WTC11 (cell line): ENCODE measurements around the gene OAS2. TPM values are rescaled to one million over a fixed set of nuclear protein-coding genes. Genes with fewer than 3 reads are reported as not detected.

Source experiments
- ATAC-seq: fragments of 200-7000 bp; cut with Tn5 transposase; 2 replicates; pipeline ENCODE4 v1.10.0; 2021; ENCODE audit warnings: mild to moderate bottlenecking, moderate library complexity
- CTCF ChIA-PET: fragments of 300-600 bp; sonication (Branson Sonifier 250); formaldehyde crosslinking; loops from one replicate; lab custom pipeline; 2021; ENCODE audit warnings: antibody characterized with exemption; lab: Charles Lee
- POLR2A ChIA-PET: fragments of 350-600 bp; sonication (Branson Sonifier 250); formaldehyde crosslinking; loops from one replicate; lab custom pipeline; 2021; ENCODE audit warnings: antibody characterized with exemption; lab: Charles Lee
- DNase-seq: peaks from one replicate; pipeline ENCODE4 v3.0.0; 2021; ENCODE audit warnings: low spot score
- H3K27ac Mint-ChIP-seq: 2 replicates; pipeline ENCODE4 v1.8.0; 2021; ENCODE audit warnings: mixed read lengths
- H3K27me3 Mint-ChIP-seq: 2 replicates; pipeline ENCODE4 v1.8.0; 2021; ENCODE audit warnings: low read depth, mild to moderate bottlenecking, moderate library complexity, mixed read lengths
- H3K36me3 Mint-ChIP-seq: 2 replicates; pipeline ENCODE4 v1.8.0; 2021; ENCODE audit warnings: mixed read lengths
- H3K4me1 Mint-ChIP-seq: 2 replicates; pipeline ENCODE4 v1.8.0; 2022; ENCODE audit warnings: mixed read lengths
- H3K4me3 Mint-ChIP-seq: 2 replicates; pipeline ENCODE4 v1.8.0; 2021; ENCODE audit warnings: mild to moderate bottlenecking, moderate library complexity, mixed read lengths
- H3K9me3 Mint-ChIP-seq: 2 replicates; pipeline ENCODE4 v1.8.0; 2021; ENCODE audit warnings: mixed read lengths
- ATF3 ChIP-seq: sonication (generic); formaldehyde crosslinking; conservative IDR thresholded peaks from 2 replicates; pipeline ENCODE4 v1.8.1; 2022; ENCODE audit warnings: mild to moderate bottlenecking, missing genetic modification reagents
- CTCF ChIP-seq: fragments of 200-600 bp; IDR thresholded peaks from 2 replicates; pipeline ENCODE4 v1.8.0; 2022; ENCODE audit warnings: antibody characterized with exemption
- FOXP1 ChIP-seq: sonication (generic); formaldehyde crosslinking; IDR thresholded peaks from 2 replicates; pipeline ENCODE4 v1.8.0; 2022; ENCODE audit warnings: missing genetic modification reagents, mild to moderate bottlenecking, moderate library complexity, borderline replicate concordance
- IRF2 ChIP-seq: sonication (generic); formaldehyde crosslinking; IDR thresholded peaks from 2 replicates; pipeline ENCODE4 v1.8.0; 2022; ENCODE audit warnings: low read depth, missing genetic modification reagents, borderline replicate concordance
- KAT7 ChIP-seq: sonication (generic); formaldehyde crosslinking; IDR thresholded peaks from 2 replicates; pipeline ENCODE4 v1.8.1; 2023; ENCODE audit warnings: missing genetic modification reagents, mild to moderate bottlenecking, borderline replicate concordance
- MAX ChIP-seq: sonication (generic); formaldehyde crosslinking; IDR thresholded peaks from 2 replicates; pipeline ENCODE4 v1.8.0; 2022; ENCODE audit warnings: mild to moderate bottlenecking, missing genetic modification reagents
- MLX ChIP-seq: sonication (generic); formaldehyde crosslinking; IDR thresholded peaks from 2 replicates; pipeline ENCODE4 v1.8.1; 2023; ENCODE audit warnings: mild to moderate bottlenecking, missing genetic modification reagents, moderate library complexity
- NFATC4 ChIP-seq: fragments of 250-450 bp; sonication (Bioruptor Pico); IDR thresholded peaks from 2 replicates; pipeline ENCODE4 v1.9.0; 2021; ENCODE audit warnings: mild to moderate bottlenecking
- NFE2L1 ChIP-seq: sonication (generic); formaldehyde crosslinking; IDR thresholded peaks from 2 replicates; pipeline ENCODE4 v1.8.1; 2023; ENCODE audit warnings: missing genetic modification reagents
- PREB ChIP-seq: sonication (generic); formaldehyde crosslinking; IDR thresholded peaks from 2 replicates; pipeline ENCODE4 v1.8.1; 2022; ENCODE audit warnings: mild to moderate bottlenecking, missing genetic modification reagents, moderate library complexity, borderline replicate concordance
- RORB ChIP-seq: fragments of 250-450 bp; sonication (Bioruptor Pico); IDR thresholded peaks from 2 replicates; pipeline ENCODE4 v1.9.0; 2021; ENCODE audit warnings: mild to moderate bottlenecking
- SOX15 ChIP-seq: fragments of 250-450 bp; sonication (Bioruptor Pico); IDR thresholded peaks from 2 replicates; pipeline ENCODE4 v1.9.0; 2021; ENCODE audit warnings: mild to moderate bottlenecking
- STAT6 ChIP-seq: sonication (generic); formaldehyde crosslinking; conservative IDR thresholded peaks from 2 replicates; pipeline ENCODE4 v1.8.1; 2023; ENCODE audit warnings: mild to moderate bottlenecking, low read depth, missing genetic modification reagents, moderate library complexity
- TCF7 ChIP-seq: sonication (generic); formaldehyde crosslinking; IDR thresholded peaks from 2 replicates; pipeline ENCODE4 v1.8.0; 2022; ENCODE audit warnings: mild to moderate bottlenecking, low read depth, missing genetic modification reagents, moderate library complexity
- ZMAT4 ChIP-seq: fragments of 250-450 bp; sonication (Bioruptor Pico); IDR thresholded peaks from 2 replicates; pipeline ENCODE4 v1.9.0; 2021; ENCODE audit warnings: mild to moderate bottlenecking
- ZNF121 ChIP-seq: sonication (generic); formaldehyde crosslinking; IDR thresholded peaks from 2 replicates; pipeline ENCODE4 v1.8.0; 2023; ENCODE audit warnings: missing genetic modification reagents
- ZNF396 ChIP-seq: fragments of 250-450 bp; sonication (Bioruptor Pico); IDR thresholded peaks from 2 replicates; pipeline ENCODE4 v1.8.0; 2021; ENCODE audit warnings: mild to moderate bottlenecking, moderate library complexity, borderline replicate concordance
- ZNF512 ChIP-seq: sonication (generic); formaldehyde crosslinking; IDR thresholded peaks from 2 replicates; pipeline ENCODE4 v1.8.1; 2022; ENCODE audit warnings: missing genetic modification reagents, borderline replicate concordance
- total RNA-seq: library from RNA; stranded (reverse); gene quantifications from 3 replicates; pipeline ENCODE4 v1.2.3, GENCODE V29; 2021

The OAS2 gene
- total RNA-seq, 1 experiment from 2014 or later = 0.28 TPM

GRCh38 chr12:112989806-112990205 is 11.5 kb downstream of the OAS2 start (continued):
- TF ChIP-seq ZNF396 (CRISPR knock-in tag) (no peak), IRF2 (CRISPR knock-in tag) (no peak), FOXP1 (CRISPR knock-in tag) (no peak), KAT7 (no peak), RORB (CRISPR knock-in tag) (no peak), NFATC4 (CRISPR knock-in tag) (no peak)

GRCh38 chr12:112992541-112993398 is 14.5 kb downstream of the OAS2 start:
- no peak overlapping the region for H3K27ac Mint-ChIP-seq
- peak; percentile 83 for DNase-seq
- no peak overlapping the region for H3K4me3 Mint-ChIP-seq
- POLR2A ChIA-PET = no interaction called here
- H3K4me1 Mint-ChIP-seq = peaks cover 16% of the 10 kb centered on the region
- TF ChIP-seq MAX = 0 out of 2 replicates have a peak, but pooled peaks have one; percentile 21
- TF ChIP-seq PREB = no peak
- peak; percentile 83 for TF ChIP-seq CTCF
- ATAC-seq = peak; percentile 87
- CTCF ChIA-PET = interaction anchor here (0.5 to 3.7 kb wide), 98 partner anchors 8 to 795 kb away, joined by 3 to 52 read pairs (median 4); partner anchors contain the start of genes CFAP73, DDX54, DTX1 and OAS1
- H3K36me3 Mint-ChIP-seq = 0 out of 2 replicates have a peak, but pooled peaks cover 4% of the 10 kb centered on the region
- H3K27me3 Mint-ChIP-seq = peaks cover 8% of the 10 kb centered on the region
- peaks cover 28% of the 10 kb centered on the region for H3K9me3 Mint-ChIP-seq

GRCh38 chr12:112995008-112995407 is 16.7 kb downstream of the OAS2 start:
- H3K4me3 Mint-ChIP-seq = no peak overlapping the region
- DNase-seq (no peak), ATAC-seq (no peak)
- H3K36me3 Mint-ChIP-seq = no peaks in the 10 kb centered on the region
- no peak overlapping the region for H3K27ac Mint-ChIP-seq
- H3K4me1 Mint-ChIP-seq = peaks cover 13% of the 10 kb centered on the region
- ChIA-PET CTCF (interaction anchor here (0.5 to 2.5 kb wide), 3 partner anchors 98 to 166 kb away, joined by 3 to 37 read pairs (median 7); no protein-coding TSS in a partner anchor), POLR2A (no interaction called here)
- TF ChIP-seq ZNF121 (CRISPR knock-in tag) (no peak), SOX15 (CRISPR knock-in tag) (no peak), STAT6 (no peak), RORB (CRISPR knock-in tag) (no peak), ATF3 (CRISPR knock-in tag) (no peak), TCF7 (CRISPR knock-in tag) (no peak), ZMAT4 (CRISPR knock-in tag) (no peak), NFE2L1 (CRISPR knock-in tag) (no peak), MLX (CRISPR knock-in tag) (no peak), ZNF512 (CRISPR knock-in tag) (no peak)
- peaks cover 25% of the 10 kb centered on the region for H3K9me3 Mint-ChIP-seq
- peaks cover 10% of the 10 kb centered on the region for H3K27me3 Mint-ChIP-seq
